ENCODE measurements around the gene GPR35.

The GPR35 gene

DNA sequence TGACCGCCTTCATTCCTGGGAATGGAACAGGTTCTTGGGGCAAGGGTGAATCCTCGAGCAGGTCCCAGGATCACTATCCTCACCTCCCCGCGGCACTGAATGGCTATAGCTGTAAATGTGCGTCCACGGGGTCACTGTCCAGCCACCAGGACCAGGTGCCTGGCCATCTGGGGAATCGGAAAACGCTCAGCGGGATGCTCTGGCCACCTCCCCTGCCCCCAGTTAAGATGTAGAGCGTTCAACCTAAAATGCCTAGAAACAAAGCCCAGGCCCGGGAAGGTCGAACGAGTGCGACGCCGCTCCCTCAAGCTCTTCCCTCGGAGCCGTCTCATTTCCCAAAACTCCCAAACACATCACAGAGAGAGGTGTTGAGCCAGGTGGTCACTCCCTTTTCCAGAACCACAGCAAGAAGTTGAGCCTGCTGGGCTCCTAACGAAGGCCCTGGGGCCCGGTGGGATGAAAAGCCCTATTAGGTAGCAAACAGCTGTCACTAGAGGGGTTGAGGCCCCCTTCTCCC lies 39.5 kb upstream of the GPR35 start:
- Mint-ChIP-seq H3K36me3 (peaks cover 32% of the 10 kb centered on the region), H3K4me1 (peaks cover 44% of the 10 kb centered on the region), H3K27ac (peak overlapping the region; percentile 92), H3K4me3 (peak overlapping the region; percentile 96), H3K9me3 (no peaks in the 10 kb centered on the region)
- ATAC-seq (no peak), DNase-seq (ENCODE audit: low spot score in 2 of 2) (no peak)

DNA sequence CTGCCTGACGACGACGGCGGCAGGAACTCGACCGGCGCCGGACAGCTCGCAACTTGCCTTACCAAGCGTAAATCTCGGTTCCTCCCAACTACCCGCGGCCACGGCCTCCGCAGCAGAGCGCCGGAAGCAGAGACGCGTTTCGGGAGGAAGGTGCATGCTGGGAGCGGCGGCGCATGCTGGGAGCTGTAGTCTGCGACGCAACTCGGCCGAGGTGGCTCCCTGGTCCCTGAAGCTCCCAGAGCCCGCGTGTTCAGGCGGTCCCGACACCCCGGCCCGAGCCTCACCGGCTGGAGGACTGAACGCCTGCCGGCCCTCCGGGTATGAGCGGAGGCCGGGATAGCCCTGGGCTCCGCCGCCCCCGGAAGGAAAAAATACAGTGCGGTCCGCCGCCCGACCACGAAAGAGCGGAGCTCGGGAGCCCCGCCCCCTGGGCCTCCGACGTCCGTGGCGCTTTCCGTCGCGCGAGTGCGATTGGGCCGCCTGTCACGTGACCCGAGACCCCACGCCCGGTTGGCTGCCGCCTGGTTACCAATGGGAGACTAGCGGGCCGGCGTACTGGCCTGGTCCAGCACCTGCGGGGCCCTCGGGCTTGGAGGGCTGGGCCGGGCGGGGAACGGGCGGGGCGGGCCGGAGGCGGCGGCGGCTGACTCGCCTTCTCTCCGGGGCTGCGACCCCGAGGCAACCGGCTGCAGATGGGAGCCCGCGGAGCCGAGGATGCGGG lies 38.9 kb upstream of the GPR35 start, which contains the start of gene CAPN10:
Gene CAPN10, plus strand, starts transcription at position 537 of the 721 bp plus-strand sequence. Its CDS starts 178 bp downstream, at position 715.
- Mint-ChIP-seq H3K9me3 (no peaks in the 10 kb centered on the region), H3K4me3 (peak within 1 kb of the TSS; percentile 96), H3K4me1 (peaks cover 42% of the 10 kb centered on the region), H3K27ac (peak within 1 kb of the TSS; percentile 92), H3K36me3 (peaks cover 32% of the 10 kb centered on the region)
- ATAC-seq (peak; percentile 93), DNase-seq (ENCODE audit: low spot score in 2 of 2) (peak; percentile 94 to 98)

DNA sequence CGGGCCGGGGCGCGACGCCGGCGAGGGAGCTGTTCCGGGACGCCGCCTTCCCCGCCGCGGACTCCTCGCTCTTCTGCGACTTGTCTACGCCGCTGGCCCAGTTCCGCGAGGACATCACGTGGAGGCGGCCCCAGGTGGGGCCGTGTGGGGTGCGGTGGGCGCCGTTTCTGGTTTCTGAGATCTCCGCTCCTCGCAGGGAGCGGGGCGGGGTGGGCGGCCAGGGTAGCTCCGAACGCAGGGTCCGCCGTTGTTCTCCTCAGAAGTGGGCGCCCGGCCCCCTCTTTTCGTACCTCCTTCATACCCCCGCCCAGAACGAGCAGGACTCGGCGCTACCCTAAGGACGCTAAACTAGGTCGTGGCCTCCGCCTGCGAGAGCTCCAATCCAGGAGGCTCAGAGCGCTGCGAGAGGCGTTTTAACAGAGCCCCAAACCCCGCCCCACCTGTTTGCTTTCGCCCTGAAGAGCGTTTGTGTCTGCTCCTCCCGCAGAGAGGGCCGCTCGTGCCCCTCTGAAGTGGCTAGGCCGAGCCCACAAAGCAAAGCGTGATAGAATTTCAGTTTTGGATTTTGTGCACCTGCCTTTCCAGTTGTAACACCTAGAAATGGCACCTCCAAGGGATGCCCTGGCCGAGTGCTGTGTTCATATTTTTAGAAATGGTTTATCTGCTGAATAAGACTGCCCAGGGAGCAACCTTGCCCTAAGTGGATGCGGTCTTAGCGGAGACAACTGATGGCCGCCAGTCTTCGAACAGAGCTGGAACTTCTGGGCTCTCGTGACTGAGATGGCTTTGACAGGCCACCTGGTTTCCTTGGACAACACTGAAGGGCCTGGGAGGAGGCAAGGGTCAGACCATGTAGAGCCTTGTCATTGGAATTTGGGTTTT lies 38.1 kb upstream of the GPR35 start:
- peak overlapping the region; percentile 84 for H3K27ac Mint-ChIP-seq
- H3K36me3 Mint-ChIP-seq: peaks cover 36% of the 10 kb centered on the region
- peaks cover 47% of the 10 kb centered on the region for H3K4me1 Mint-ChIP-seq
- ATAC-seq: peak; percentile 54
- H3K4me3 Mint-ChIP-seq: peak overlapping the region; percentile 96
- peak in 1 of 2 donors; percentile 71 for DNase-seq (ENCODE audit: low spot score in 2 of 2)
- H3K9me3 Mint-ChIP-seq: no peaks in the 10 kb centered on the region

DNA sequence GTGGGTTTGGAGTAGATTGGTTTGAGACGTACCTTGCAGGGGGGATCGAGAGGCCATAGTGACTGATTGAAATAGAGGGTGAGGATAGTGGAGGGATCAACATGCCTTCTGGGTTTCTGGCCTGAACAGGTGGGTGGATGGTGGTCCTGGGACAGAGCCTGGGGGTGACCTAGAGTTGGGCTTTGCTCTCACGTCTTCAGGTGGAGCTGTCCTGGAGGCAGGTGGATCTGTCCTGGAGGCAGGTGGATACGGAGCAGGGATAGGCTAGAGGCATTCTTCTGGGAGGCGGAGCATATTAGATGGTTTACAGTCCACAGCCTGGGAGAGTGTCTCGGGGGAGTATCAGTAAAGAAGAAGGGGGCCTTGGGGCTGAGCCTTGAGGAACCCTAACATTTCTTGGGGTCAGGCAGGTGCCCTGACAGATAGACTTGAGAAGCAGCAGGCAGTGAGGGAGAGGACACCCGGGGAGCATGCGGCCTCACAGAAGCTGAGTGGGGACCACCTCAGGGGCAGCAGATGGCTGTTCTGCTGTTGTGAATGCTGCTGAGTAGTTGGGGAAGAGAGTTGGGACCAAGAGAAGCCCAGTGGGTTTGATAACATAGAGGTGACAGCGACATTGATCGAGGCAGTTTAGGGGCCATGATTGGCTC lies 37.1 kb upstream of the GPR35 start:
- no peak for ATAC-seq
- peaks cover 43% of the 10 kb centered on the region for H3K36me3 Mint-ChIP-seq
- H3K27ac Mint-ChIP-seq: peak overlapping the region; percentile 84
- DNase-seq (ENCODE audit: low spot score in 2 of 2): no peak
- H3K9me3 Mint-ChIP-seq: no peaks in the 10 kb centered on the region
- peak overlapping the region; percentile 96 for H3K4me3 Mint-ChIP-seq
- H3K4me1 Mint-ChIP-seq: peaks cover 39% of the 10 kb centered on the region

DNA sequence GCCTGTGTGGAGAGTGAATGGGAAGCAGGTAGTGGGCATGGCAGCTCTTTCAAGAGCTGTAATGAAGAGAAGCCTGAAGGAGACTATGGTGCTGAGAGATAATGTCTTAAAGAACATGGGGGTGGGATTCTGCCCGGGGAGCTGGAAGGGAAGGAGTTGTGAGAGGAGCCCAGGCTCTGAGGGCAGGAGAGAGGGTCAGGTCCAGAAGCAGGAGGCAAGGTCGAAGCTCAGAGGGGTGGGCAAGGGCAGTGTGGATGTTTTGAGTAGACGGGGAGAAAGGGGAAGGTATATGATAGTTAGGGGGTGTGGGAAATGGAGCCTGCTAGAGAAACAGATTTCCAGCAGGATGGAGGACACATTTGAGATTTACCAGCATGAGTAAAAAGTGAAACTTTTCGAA lies 36.6 kb upstream of the GPR35 start:
- H3K27ac Mint-ChIP-seq: peak overlapping the region; percentile 84
- no peaks in the 10 kb centered on the region for H3K9me3 Mint-ChIP-seq
- ATAC-seq (no peak), DNase-seq (ENCODE audit: low spot score in 2 of 2) (no peak)
- H3K4me1 Mint-ChIP-seq: peaks cover 39% of the 10 kb centered on the region
- peak overlapping the region; percentile 96 for H3K4me3 Mint-ChIP-seq
- peaks cover 43% of the 10 kb centered on the region for H3K36me3 Mint-ChIP-seq

DNA sequence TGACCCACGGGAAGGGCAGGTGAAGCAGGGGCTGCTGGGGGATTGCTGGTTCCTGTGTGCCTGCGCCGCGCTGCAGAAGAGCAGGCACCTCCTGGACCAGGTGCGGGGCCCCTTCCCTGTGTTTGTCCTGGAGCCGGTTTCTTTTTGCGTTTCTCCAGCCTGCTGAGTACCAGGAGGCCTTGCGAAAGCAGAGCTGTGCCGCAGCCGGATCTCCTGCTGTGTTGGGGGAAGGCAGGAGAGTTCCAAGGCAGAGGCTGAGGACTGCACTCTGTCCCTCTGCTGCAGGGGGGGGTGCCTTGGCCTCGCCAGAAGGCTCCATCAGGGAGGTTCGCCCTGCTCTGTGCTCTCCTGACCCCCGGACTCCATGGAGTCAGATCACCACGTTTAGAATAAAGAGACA lies 35.9 kb upstream of the GPR35 start:
- Mint-ChIP-seq H3K4me3 (no peak overlapping the region), H3K27ac (peak overlapping the region; percentile 84), H3K9me3 (no peaks in the 10 kb centered on the region), H3K4me1 (peaks cover 37% of the 10 kb centered on the region), H3K36me3 (peaks cover 43% of the 10 kb centered on the region)
- DNase-seq (ENCODE audit: low spot score in 2 of 2) (no peak), ATAC-seq (no peak)

DNA sequence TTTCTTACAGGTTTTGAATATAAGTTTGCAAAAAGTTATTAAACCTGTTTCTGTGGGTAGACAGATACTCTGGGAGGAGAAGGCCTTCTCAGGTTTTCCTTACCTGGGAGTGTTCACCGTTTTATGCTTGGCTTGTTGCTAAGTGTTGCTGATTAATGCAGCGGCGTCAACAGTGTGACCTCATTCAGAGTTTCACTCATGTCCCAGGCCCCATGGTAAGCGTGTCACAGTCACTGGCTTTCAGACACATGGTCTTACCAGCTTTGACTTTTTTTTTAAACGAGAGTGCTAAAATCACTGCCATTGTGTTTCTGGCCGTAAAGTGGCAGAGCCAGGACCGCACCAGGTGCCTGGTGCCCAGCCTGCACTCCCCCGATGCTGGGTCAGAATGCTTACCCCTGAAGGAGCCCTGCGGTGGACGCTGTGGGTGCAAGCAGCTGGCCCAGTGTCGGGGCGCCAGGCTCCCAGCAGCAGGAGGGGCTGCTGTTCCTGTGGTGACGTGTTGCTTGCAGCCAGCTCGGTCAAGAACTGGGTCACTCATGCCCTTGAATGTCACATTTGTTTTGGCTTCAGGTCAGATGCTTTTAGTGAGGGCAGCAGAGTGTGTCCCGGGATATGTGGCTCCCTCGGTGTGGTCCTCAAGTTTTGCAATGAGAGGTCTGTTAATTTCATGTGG lies 35.3 kb upstream of the GPR35 start:
- no peak for ATAC-seq
- no peak for DNase-seq (ENCODE audit: low spot score in 2 of 2)
- Mint-ChIP-seq H3K4me3 (no peak overlapping the region), H3K27ac (peak overlapping the region; percentile 84), H3K4me1 (peaks cover 31% of the 10 kb centered on the region), H3K9me3 (no peaks in the 10 kb centered on the region), H3K36me3 (peaks cover 43% of the 10 kb centered on the region)

DNA sequence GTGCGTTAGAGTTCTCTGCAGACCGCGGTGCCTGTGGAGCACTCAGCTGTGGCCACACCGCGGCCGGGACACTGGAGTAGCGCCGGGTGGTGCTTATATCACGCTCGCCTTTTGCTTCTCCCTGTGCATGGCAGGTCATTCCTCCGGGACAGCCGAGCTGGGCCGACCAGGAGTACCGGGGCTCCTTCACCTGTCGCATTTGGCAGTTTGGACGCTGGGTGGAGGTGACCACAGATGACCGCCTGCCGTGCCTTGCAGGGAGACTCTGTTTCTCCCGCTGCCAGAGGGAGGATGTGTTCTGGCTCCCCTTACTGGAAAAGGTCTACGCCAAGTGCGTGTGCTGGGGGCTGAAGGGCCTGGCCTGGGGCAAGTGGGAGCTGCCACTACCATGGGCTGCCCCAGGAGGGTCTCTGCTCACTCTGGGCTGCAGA lies 34.6 kb upstream of the GPR35 start:
- DNase-seq (ENCODE audit: low spot score in 2 of 2): no peak
- H3K4me3 Mint-ChIP-seq: no peak overlapping the region
- H3K4me1 Mint-ChIP-seq: peaks cover 30% of the 10 kb centered on the region
- no peak overlapping the region for H3K27ac Mint-ChIP-seq
- H3K36me3 Mint-ChIP-seq: peaks cover 41% of the 10 kb centered on the region
- no peak for ATAC-seq
- no peaks in the 10 kb centered on the region for H3K9me3 Mint-ChIP-seq

DNA sequence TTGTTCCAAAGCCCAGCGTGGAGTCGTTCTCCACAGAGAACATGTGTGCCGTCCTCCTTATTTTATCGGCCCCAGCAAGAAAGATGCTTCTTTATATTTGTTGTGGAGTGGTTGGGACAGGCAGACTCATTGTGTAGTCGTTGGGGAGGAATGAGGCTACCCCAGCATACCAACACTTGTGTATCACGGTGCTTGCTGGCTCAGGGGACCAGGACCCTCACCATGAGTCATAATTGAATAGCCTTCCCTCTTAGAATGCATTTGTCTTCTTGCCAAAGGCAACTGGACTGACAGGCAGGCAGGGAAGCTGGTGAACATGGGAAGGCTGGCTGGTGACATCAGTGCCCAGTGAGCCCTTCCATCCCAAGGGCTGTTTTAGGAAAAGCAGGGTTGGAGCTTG lies 34.1 kb upstream of the GPR35 start:
- H3K36me3 Mint-ChIP-seq: peaks cover 37% of the 10 kb centered on the region
- H3K27ac Mint-ChIP-seq: peak overlapping the region; percentile 85
- DNase-seq (ENCODE audit: low spot score in 2 of 2) (no peak), ATAC-seq (no peak)
- H3K4me3 Mint-ChIP-seq: no peak overlapping the region
- H3K4me1 Mint-ChIP-seq: peaks cover 30% of the 10 kb centered on the region
- H3K9me3 Mint-ChIP-seq: no peaks in the 10 kb centered on the region

DNA sequence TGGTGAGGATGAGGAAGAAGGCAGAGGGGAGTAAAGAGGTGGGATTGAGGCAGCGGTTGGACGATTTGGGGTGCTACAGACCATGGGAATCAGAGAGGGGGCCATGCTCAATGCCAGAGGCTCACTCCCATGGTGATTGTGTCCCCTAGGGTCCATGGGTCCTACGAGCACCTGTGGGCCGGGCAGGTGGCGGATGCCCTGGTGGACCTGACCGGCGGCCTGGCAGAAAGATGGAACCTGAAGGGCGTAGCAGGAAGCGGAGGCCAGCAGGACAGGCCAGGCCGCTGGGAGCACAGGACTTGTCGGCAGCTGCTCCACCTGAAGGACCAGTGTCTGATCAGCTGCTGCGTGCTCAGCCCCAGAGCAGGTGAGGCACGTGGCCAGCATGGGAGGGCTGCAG lies 33.5 kb upstream of the GPR35 start:
- Mint-ChIP-seq H3K4me1 (peaks cover 30% of the 10 kb centered on the region), H3K36me3 (peaks cover 37% of the 10 kb centered on the region), H3K4me3 (no peak overlapping the region), H3K9me3 (no peaks in the 10 kb centered on the region), H3K27ac (peak overlapping the region; percentile 85)
- DNase-seq (ENCODE audit: low spot score in 2 of 2): no peak
- no peak for ATAC-seq

DNA sequence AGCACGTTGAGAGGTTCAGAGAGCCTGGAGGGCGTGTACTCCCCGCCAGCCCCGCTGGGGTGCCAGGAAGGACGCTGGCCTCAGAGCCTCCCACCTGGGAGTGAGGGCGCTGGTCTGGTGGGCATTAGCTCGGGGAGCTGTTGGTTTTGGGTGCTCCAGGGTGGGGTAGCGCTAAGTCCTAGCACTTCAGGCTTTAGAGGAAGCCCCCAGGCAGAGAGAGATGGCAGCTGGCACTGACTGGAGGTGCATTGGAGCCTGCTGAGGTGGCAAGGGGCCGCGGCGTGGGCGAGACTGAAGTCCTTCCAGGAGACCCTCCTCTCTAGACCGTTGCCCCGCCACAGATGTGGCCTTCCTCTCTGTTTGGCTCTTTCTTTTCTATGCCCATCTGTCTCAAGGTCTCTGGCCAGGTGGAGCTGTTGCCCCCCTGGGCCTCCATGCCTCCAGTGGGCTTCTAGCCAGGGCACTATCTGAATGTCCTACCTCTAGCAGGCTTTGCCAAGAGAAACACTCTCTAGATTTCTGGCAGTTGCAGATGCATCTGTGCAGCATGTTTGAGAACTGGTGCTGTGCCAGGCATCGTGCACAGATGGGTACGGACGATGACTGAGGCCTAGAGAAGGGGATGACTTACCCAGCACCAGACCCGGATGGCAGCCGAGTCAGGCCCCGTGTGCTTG lies 32.1 kb upstream of the GPR35 start:
- H3K9me3 Mint-ChIP-seq: no peaks in the 10 kb centered on the region
- H3K36me3 Mint-ChIP-seq: peaks cover 32% of the 10 kb centered on the region
- no peak for ATAC-seq
- no peak overlapping the region for H3K4me3 Mint-ChIP-seq
- H3K27ac Mint-ChIP-seq: peak overlapping the region; percentile 20
- DNase-seq (ENCODE audit: low spot score in 2 of 2): no peak
- H3K4me1 Mint-ChIP-seq: peaks cover 21% of the 10 kb centered on the region

DNA sequence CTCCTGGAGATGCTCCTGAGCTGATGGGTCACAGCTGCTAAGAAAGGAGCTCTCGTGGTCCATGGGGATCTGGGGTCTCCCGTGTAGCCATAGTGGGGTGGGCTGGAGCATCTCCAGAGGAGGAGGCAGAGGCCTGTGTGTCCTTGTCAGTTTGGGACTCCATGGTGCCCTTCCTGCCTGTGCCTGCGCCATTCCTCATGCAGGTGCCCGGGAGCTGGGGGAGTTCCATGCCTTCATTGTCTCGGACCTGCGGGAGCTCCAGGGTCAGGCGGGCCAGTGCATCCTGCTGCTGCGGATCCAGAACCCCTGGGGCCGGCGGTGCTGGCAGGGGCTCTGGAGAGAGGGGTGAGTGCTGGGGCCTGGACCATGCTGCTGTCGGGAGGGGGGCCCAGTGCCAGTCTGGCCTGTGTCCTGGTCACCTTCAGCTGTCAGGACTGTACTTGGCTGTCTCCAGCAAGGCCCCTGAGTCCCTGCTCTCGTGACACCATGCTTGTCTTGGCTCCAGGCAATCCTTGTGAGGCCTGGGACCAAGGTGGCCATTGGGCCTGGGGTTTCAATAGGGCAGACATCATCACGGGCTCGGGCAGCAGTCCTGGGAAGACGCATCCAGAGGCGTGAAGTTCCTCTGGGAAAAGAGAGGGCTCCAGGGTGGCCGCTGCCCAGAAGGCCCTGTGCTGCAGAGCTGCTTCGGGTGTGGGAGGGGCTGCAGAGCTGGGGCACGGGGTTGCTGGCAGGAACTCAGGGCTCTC lies 31.4 kb upstream of the GPR35 start:
- Mint-ChIP-seq H3K4me3 (no peak overlapping the region), H3K9me3 (no peaks in the 10 kb centered on the region), H3K27ac (peak overlapping the region; percentile 75), H3K36me3 (peaks cover 26% of the 10 kb centered on the region), H3K4me1 (peaks cover 14% of the 10 kb centered on the region)
- ATAC-seq (no peak), DNase-seq (ENCODE audit: low spot score in 2 of 2) (no peak)

DNA sequence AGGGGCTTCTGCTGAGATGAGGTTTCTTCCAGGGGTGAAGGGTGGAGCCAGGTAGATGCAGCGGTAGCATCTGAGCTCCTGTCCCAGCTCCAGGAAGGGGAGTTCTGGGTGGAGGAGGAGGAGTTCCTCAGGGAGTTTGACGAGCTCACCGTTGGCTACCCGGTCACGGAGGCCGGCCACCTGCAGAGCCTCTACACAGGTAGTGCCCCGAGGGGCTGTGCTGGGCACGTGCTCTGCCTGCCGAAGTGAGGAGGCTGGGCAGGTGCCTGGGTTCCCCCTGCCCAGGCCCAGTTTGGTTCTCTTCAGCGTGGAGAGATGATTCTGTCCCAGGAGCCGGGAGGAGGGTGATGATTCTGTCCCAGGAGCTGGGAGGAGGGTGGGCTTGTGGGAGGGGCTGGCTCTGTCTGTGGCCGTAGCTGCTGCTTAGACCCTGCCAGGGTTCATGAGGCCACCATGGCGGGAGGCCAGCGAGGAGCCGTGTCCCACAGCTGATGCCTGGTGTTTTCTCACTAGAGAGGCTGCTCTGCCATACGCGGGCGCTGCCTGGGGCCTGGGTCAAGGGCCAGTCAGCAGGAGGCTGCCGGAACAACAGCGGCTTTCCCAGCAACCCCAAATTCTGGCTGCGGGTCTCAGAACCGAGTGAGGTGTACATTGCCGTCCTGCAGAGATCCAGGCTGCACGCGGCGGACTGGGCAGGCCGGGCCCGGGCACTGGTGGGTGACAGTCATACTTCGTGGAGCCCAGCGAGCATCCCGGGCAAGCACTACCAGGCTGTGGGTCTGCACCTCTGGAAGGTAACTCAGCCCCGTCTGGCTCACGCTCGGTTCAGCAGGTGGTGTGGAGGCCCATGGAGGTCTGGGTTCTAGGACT lies 30.5 kb upstream of the GPR35 start:
- Mint-ChIP-seq H3K4me1 (peaks cover 6% of the 10 kb centered on the region), H3K36me3 (peaks cover 22% of the 10 kb centered on the region), H3K4me3 (no peak overlapping the region), H3K27ac (peak overlapping the region; percentile 75), H3K9me3 (no peaks in the 10 kb centered on the region)
- ATAC-seq: no peak
- no peak for DNase-seq (ENCODE audit: low spot score in 2 of 2)

Data from stimulated activated effector memory CD8-positive, alpha-beta T cell treated with anti-CD3 and anti-CD28 coated beads, Interleukin-12 subunit alpha, Interleukin-12 subunit beta, amount 100 ng/mL, for 72 hours (primary cell).